Peyer's patch (tissue), 4 donors: ENCODE data around the gene APPL2.
"Not testable (repeated sequence)": the region's sequence is repeated elsewhere in the genome, so short reads cannot be mapped to it uniquely, and the experiment has no call there.

Source experiments
- CTCF ChIP-seq, 6 experiments: fragments of 450-650 bp in 4 of 6; fragments of 200-600 bp in 2 of 6; sonication (generic) in 1 of 6; IDR thresholded peaks; one replicate each; pipeline ENCODE4 v1.5.1; 2017 to 2019; ENCODE audit warnings: antibody characterized with exemption in 6 of 6, mild to moderate bottlenecking in 3 of 6, moderate library complexity in 1 of 6
- POLR2A ChIP-seq, 2 donors: fragments of 450-650 bp; IDR thresholded peaks; one replicate each; pipeline ENCODE4 v1.5.1; 2017; ENCODE audit warnings: antibody characterized with exemption in 2 of 2, mild to moderate bottlenecking in 2 of 2, moderate library complexity in 2 of 2

- TF ChIP-seq CTCF, POLR2A (IDR thresholded peaks at IDR 0.05): not testable (repeated sequence)
These were observed 9.9 kb upstream of the APPL2 start for GRCh38 chr12:105245776-105246427.
